Sigmoid colon (tissue), 4 donors: ENCODE measurements around the gene MRPL1.

Experiments
- CTCF ChIP-seq, 4 experiments: fragments of 450-650 bp in 3 of 4; fragments of 200-600 bp in 1 of 4; IDR thresholded peaks; one replicate each; pipeline ENCODE4 v1.5.1; 2016 to 2019; ENCODE audit warnings: antibody characterized with exemption in 4 of 4, mild to moderate bottlenecking in 3 of 4, moderate library complexity in 2 of 4
- EP300 ChIP-seq, 4 donors: sonication (generic); formaldehyde crosslinking; IDR thresholded peaks; one replicate each; pipeline ENCODE4 v1.6.1; 2017; ENCODE audit warnings: antibody characterized with exemption in 4 of 4
- POLR2A ChIP-seq, 2 donors: fragments of 450-650 bp; IDR thresholded peaks; one replicate each; pipeline ENCODE4 v1.6.1; 2016; ENCODE audit warnings: antibody characterized with exemption in 2 of 2, mild to moderate bottlenecking in 2 of 2, moderate library complexity in 2 of 2
- POLR2AphosphoS5 ChIP-seq, 4 donors: sonication (generic); formaldehyde crosslinking; IDR thresholded peaks; one replicate each; pipeline ENCODE4 v1.6.1; 2017; ENCODE audit warnings: antibody characterized with exemption in 4 of 4

- TF ChIP-seq CTCF (IDR thresholded peaks at IDR 0.05) (no peak), EP300 (IDR thresholded peaks at IDR 0.05) (no peak), POLR2A (IDR thresholded peaks at IDR 0.05) (no peak), POLR2AphosphoS5 (IDR thresholded peaks at IDR 0.05) (no peak)
These were observed 97.7 kb downstream of the MRPL1 start for GRCh38 chr4:77960367-77960766.
